Pulmonary artery endothelial cell (primary cell): ENCODE data around the gene GAGE12E. TPM values are rescaled to one million over a fixed set of nuclear protein-coding genes. Genes with fewer than 3 reads are reported as not detected.
"Not testable (repeated sequence)": the region's sequence is repeated elsewhere in the genome, so short reads cannot be mapped to it uniquely, and the experiment has no call there.

Experiments used
- DNase-seq: peaks from one replicate; pipeline ENCODE4 v3.0.0-alpha.2; 2011; ENCODE audit warnings: low read depth, low spot score
- total RNA-seq: library from RNA; depleted of rRNA; stranded (reverse); fragments of >200 nt; gene quantifications from 2 replicates; pipeline ENCODE4 v1.2.3, GENCODE V29; 2014

Gene GAGE12E
- total RNA-seq = not detected in 2 replicates

DNA sequence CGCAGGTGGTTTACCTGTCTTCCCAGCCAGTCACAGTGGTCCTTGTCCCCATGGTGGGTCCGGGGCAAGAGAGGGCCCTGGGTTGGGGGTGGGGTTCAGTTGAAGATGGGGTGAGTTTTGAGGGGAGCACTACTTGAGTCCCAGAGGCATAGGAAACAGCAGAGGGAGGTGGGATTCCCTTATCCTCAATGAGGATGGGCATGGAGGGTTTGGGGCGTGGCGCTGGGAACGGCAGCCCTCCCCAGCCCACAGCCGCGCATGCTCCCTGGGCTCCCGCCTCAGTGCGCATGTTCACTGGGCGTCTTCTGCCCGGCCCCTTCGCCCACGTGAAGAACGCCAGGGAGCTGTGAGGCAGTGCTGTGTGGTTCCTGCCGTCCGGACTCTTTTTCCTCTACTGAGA lies at the start of gene GAGE12E:
Gene GAGE12E, plus strand, starts transcription at position 301 of the 400 bp plus-strand sequence. CDS start 1,155 bp downstream, outside the sequence.
- not testable (repeated sequence) for DNase-seq

GRCh38 chrX:49531877-49532276 lies 19.2 kb upstream of the GAGE12E start, which contains the start of gene GAGE12C:
GAGE12C (plus strand) TSS chrX:49532177; CDS start chrX:49533332, 1,155 bp downstream.
- DNase-seq = not testable (repeated sequence)

GRCh38 chrX:49541433-49541832 lies 9.7 kb upstream of the GAGE12E start, which contains the start of gene GAGE12D:
GAGE12D (plus strand) TSS chrX:49541733; CDS start chrX:49542888, 1,155 bp downstream.
- DNase-seq = not testable (repeated sequence)

- not testable (repeated sequence) for DNase-seq
Measured at GRCh38 chrX:49560542-49560941, 9.5 kb downstream of the GAGE12E start, which contains the start of gene GAGE12F. GAGE12F (plus strand) TSS chrX:49560842; CDS start chrX:49561997, 1,155 bp downstream.

DNA sequence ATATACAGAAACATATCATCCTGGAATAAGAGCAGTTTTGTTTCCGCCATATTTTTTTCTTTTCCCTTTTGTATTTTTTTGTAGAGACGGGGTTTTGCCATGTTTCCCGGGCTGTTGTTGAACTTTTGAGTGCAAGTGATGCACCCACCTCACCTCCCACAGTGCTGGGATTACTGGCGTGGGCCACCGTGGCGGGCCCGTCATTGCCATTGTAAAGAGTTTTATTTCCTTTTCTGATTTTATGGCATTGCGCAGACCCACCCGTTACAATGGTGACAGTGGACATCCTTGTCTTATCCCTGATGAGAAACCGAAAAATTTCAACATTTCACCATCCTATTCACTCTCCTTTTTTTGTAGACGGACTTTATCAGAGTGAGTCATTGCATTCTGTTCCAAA lies 17.6 kb downstream of the GAGE12E start:
- not testable (repeated sequence) for DNase-seq

- DNase-seq = not testable (repeated sequence)
Measured at GRCh38 chrX:49569152-49569551, 18.1 kb downstream of the GAGE12E start.

DNA sequence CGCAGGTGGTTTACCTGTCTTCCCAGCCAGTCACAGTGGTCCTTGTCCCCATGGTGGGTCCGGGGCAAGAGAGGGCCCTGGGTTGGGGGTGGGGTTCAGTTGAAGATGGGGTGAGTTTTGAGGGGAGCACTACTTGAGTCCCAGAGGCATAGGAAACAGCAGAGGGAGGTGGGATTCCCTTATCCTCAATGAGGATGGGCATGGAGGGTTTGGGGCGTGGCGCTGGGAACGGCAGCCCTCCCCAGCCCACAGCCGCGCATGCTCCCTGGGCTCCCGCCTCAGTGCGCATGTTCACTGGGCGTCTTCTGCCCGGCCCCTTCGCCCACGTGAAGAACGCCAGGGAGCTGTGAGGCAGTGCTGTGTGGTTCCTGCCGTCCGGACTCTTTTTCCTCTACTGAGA lies 19.0 kb downstream of the GAGE12E start, which contains the start of gene GAGE12G:
Gene GAGE12G, plus strand, starts transcription at position 301 of the 400 bp plus-strand sequence. CDS start 1,155 bp downstream, outside the sequence.
- not testable (repeated sequence) for DNase-seq

GRCh38 chrX:49579649-49580048 lies 28.6 kb downstream of the GAGE12E start, which contains the start of gene GAGE12H:
GAGE12H (plus strand) TSS chrX:49579949; CDS start chrX:49581104, 1,155 bp downstream.
- not testable (repeated sequence) for DNase-seq

- DNase-seq = not testable (repeated sequence)
Measured at GRCh38 chrX:49589196-49589595, 38.1 kb downstream of the GAGE12E start, which contains the start of gene GAGE2A. GAGE2A (plus strand) TSS chrX:49589496; CDS start chrX:49590651, 1,155 bp downstream.

DNA sequence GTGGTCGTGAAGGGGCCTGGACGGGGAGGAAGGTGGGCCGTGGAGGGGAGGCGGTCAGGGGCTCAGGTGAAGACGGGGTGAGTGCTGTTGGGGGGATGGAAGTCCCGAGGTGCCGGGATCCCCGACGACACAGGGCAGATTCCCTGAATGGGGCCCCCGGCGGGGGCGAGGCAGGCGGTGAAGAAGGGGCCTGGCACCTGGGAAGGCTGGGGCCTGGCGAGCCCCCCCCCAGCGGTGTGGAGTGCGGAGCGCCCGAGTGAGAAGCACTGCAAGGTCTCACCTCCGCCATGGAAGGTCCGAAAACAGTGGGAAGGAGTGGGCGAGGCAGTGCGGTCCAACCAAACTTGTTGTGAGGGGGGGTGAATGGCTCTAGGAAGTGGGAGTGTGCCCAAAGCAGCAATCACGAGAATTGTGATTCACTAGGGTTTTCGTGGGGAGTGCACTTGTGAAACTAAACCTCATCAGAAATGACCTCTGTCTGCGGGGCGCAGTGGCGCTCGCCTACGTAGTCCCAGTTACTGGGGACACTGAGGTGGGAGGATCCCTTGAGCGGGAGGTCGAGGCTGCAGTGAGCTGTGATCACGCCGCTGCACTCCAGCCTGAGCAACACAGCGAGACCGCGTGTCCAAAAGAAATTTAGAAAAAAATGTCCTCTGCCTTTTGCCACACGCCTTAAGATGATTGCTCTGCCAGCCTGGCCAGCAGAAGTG lies 38.8 kb downstream of the GAGE12E start:
- not testable (repeated sequence) for DNase-seq

GRCh38 chrX:49590488-49590887 lies 39.4 kb downstream of the GAGE12E start:
- DNase-seq = not testable (repeated sequence)

DNA sequence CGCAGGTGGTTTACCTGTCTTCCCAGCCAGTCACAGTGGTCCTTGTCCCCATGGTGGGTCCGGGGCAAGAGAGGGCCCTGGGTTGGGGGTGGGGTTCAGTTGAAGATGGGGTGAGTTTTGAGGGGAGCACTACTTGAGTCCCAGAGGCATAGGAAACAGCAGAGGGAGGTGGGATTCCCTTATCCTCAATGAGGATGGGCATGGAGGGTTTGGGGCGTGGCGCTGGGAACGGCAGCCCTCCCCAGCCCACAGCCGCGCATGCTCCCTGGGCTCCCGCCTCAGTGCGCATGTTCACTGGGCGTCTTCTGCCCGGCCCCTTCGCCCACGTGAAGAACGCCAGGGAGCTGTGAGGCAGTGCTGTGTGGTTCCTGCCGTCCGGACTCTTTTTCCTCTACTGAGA lies 47.6 kb downstream of the GAGE12E start, which contains the start of gene GAGE1:
Gene GAGE1, plus strand, starts transcription at position 301 of the 400 bp plus-strand sequence. CDS start 1,155 bp downstream, outside the sequence.
- DNase-seq = not testable (repeated sequence)

Other genes starting within 250 kb of the GAGE12E start
- not detected in 2 replicates for gene GAGE10, start 247.6 kb upstream of the GAGE12E start, total RNA-seq
- gene GAGE12J, start 229.3 kb upstream of the GAGE12E start, total RNA-seq = not detected in 2 replicates
- gene GAGE13, start 219.7 kb upstream of the GAGE12E start, total RNA-seq = not detected in 2 replicates
- not detected in 2 replicates for gene GAGE12C, start 19.1 kb upstream of the GAGE12E start, total RNA-seq
- not detected in 2 replicates for gene GAGE12D, start 9.6 kb upstream of the GAGE12E start, total RNA-seq
- not detected in 2 replicates for gene GAGE12F, start 9.6 kb downstream of the GAGE12E start, total RNA-seq
- not detected in 2 replicates for gene GAGE12G, start 19.1 kb downstream of the GAGE12E start, total RNA-seq
- not detected in 2 replicates for gene GAGE12H, start 28.7 kb downstream of the GAGE12E start, total RNA-seq
- gene GAGE2A, start 38.2 kb downstream of the GAGE12E start, total RNA-seq = not detected in 2 replicates
- not detected in 2 replicates for gene GAGE1, start 47.7 kb downstream of the GAGE12E start, total RNA-seq
- gene PAGE1, start 144.7 kb downstream of the GAGE12E start, total RNA-seq = not detected in 2 replicates